DMS114 treated with DMSO at 0.1 percent for 48 hours (cell line): ENCODE results near the gene ADRM1.

ENCODE experiments used
- DNase-seq: peaks from one replicate; lab custom pipeline; 2025; ENCODE audit not compliant: unreplicated experiment; lab: John Stamatoyannopoulos, UW

Gene ADRM1

DNA sequence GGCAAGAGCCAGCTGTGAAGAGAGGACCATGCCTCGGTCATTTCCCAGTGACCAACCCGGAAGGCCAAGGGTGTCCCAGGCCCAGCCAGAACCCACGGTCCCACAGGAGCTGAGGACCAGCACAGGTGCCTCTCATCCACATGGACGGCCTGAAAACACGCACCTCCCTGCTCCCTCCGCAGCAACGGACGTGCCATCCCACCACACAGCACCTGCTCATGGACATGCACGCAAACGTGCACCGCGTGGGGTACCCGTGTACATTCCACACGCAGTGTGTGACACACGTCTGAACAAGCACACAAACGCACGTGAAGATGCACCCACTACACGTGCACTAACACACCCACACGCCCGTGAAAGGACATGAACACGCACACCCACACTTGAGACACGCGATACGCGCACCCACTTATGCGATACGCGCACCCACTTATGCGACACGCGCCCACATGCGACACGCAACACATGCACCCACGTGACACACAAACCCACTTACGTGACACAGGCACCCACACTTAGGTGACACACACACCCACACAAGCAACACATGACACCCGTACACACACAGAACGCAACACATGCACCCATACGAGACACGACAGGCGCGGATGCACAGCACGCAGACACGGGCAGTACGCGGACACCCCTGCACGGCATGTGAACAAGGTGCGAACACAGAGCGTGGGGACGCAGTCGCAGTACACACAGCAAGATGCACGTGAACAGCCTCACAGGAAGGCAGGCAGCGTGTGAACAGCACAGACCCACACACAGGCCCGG lies 34.2 kb downstream of the ADRM1 start:
- DNase-seq, result no peak

DNA sequence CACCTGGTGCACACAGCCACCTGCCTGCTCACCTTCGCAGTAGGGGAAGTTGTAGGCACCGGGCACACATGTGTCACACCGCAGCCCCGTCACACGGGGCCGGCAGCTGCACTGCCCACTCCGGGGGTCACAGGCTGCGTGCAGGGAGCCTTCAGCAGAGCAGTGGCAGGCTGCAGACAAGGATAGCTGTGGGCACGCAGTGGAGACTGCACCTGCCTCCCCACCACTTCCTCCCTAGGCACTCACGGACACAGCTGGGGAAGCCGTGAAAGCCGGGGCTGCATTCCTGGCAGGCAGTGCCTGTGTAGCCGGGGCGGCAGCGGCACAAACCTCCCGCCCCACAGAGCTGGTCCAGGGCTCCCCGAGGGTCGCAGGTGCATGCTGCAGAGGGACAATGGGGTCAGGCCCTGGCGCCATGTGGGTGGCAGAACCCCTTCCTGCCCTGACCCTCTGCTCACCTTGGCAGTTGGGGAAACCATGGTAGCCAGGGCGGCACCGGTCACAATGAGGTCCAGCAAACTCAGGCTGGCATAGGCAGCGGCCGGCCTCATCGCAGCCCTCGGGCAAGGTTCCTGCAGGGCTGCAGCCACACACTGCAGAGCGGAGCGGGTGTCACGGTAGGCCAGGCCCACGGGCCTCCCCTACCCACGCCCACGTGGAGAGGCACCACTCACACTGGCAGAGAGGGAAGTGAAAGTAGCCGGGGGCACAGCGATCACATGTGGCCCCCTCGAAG lies 34.9 kb downstream of the ADRM1 start:
- DNase-seq, result no peak

DNA sequence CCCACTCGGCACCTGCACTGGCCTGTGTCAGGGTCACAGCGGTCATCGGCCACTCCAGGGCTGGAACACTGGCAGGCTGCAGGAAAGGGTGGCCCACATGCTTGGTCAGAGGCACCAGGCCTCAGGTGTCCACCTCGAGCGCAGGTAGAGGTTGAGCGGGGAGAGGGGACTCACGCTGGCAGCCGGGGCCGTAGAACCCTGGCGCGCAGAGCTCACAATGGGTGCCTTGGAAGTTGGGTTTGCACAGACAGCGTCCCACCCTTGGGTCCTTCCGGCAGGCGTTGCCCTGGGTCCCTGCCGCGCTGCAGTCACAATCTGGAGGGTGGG lies 35.5 kb downstream of the ADRM1 start:
- DNase-seq, result no peak

DNA sequence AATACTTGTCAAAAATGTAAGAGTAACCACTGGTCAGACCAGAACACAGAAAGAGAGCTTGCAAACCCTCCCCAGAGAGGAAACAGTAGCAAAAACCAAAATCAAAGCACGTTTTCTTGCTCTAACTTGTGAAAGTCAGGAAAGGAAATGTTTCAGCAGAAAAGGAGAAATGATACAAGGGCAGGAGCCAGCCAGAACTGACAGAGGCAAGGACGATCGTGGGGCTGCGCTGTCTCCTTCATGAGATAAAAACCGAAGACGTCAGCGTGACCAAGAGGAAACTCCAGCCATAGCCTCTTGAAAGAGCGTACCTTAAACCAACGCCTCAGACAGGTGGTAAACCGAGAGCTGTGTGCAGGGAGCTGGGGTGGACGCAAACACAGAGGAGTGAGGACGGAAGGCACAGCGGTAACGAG lies 36.9 kb downstream of the ADRM1 start:
- no peak for DNase-seq

DNA sequence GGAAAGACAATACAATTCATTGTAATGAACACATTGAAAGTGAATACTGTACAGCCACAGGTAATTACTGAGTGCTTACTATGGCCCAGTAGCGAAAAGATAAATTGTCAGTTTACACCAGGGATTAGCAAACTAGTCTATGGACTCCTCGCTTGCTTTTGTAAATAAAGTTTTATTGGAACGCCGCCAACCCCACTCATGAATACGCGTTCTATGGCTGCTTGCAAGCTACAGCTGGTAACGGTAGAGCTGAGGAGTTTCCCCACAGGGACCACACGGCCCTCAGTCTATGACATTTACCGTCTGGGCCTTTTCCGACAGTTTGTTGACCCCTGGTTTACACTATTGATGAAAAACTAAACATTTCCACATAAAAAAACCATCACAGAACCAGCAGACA lies 40.1 kb downstream of the ADRM1 start:
- no peak for DNase-seq

DNA sequence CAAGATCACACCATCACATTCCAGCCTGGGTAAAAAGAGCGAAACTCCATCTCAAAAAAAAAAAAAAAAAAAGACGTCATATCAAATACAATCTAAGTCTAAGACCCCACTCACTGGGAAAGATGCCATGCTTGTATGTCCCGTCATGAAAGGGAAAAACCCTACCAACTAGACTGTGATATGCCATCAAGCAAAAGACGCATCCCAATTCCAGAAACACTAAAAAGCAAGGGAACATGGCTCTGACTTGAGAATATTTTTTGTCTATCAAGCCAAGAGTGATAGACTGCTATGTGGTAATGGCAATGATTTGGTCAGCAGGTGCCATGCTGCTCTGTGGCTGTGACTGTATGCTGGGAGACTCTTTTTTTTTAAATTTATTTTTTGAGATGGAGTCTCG lies 41.3 kb downstream of the ADRM1 start:
- no peak for DNase-seq

DNA sequence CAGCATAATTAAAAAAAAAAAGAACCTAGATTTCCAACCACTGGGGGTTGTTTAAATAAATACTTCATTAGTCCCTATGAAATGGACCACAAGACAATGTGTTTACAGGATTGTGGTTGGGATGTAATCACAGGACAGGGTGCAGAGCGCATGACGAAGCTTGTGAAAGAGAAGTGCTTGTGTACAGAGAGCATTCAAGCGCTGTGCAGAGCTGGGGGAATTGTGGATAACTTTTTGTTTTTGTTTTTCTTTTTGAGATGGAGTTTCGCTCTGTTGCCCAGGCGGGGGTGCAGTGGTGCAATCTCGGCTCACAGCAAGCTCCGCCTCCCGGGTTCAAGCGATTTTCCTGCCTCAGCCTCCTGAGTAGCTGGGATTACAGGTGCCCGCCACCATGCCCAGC lies 42.0 kb downstream of the ADRM1 start:
- DNase-seq, result no peak

DNA sequence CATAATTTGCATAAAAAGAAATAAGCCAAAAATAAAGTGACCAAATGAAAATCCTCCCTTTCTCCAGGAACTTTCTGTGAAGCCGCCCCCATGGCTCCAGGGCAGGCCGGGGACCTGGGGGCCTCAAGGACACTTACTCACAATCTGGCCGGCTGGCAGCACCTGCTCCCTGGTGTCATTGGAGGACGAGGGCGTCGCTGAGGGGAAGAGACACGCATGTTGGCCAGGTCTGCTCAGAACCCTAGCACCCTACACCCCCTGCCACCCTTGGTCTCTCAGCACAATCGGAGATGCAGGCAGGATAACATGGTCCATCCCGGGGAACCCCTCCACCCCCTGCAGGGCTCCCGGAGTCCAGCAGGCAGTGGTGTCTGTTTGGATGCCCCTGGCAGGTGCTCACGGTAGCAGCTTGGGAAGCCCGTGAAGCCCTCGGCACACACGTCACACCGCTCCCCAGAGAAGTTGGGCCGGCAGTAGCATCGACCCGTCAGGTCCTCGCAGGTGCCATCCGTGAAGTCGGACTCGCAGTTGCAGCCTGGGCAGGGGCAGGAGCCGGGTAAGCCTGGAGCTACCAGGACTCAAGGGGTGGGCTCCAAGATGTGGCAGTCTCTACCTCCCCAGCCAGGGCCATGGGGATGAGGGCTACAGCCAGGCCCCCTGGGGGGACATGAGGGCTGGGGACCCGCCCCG lies 43.0 kb downstream of the ADRM1 start:
- DNase-seq, result no peak

DNA sequence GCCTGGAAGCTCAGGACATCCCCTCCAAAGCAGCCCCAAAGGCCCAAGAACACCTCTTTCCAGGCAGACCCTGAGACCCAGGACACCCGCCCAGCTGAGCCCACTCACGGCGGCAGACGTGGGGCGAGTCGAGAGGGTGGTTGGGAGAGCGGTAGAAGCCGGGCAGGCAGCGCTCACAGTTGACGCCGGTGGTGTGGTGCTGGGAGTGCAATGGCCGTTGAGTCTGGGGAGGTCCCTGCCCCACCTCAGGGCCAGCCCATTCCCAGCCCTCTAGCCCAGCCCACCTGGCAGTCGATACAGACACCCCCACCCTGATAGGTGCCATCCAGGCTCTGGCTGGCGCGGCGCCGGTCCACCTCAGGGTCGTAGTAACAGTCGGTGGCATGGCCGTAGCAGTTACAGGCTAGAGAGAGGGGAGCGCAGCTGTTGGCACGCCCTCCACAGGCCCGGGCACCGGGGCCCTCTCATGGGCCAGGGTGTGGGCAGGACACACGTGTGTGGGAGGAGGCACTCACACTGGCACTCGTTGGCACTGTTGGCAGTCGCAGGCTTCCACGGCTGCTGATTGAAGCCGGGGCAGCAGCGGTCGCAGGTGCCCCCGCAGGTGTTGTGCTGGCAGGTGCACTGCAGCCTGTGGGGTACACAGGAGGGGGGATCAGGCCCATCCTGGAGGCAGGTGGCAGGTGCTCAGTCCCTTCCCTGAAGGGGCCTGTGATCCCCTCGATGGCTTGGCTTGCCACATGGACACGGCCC lies 43.8 kb downstream of the ADRM1 start:
- DNase-seq, result no peak

DNA sequence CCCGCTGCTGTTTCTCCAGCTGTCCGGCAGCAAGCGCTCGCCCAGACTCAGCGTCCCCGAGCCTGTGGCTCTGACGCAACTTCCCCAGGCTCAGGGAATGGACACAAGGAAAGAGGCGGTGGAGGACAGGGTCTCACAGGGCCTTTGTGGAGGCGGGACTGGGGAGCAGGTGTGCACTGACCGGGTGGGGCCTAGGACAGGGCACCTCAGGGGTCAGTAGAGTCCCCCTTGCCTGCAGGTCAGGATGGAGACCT lies 44.3 kb downstream of the ADRM1 start:
- DNase-seq, result no peak

DNA sequence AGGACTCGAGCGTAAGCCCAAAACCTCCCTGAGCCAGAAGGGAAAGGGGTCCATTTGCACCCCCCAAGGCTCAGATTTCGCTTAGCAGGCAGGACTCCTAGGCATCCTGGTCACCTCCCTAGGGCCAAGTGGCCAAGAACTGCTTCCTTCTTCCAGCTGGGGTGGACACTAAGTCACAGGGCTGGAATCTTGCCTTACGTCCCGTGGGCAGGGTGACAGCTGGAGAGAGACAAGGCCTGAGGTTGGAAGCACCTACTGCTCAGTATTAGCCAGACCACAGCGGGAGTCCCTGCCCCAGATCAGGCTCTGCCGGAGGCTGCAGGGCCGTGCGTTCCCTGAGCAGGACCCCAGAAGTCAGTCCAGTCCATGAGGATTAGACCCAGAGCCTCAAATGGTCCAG lies 44.6 kb downstream of the ADRM1 start:
- DNase-seq, result no peak

DNA sequence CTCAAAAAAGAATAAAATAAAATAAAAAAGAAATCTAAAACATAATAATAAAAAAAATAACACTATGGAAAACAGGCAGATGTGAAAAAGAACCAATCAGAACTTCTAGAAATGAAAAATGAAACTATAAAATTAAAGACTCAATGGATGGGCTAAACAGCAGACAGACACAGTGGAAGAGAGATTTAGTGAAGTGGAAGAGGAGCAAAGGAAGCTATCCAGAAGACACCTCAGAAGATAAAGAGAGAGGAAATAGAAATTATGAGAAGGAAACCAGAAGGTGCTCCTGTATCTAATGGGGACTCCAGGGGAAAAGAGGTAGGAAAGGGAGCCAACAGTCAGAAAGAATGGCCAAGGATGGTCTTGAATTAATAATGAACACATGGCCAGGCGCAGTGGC lies 45.8 kb downstream of the ADRM1 start:
- no peak for DNase-seq

DNA sequence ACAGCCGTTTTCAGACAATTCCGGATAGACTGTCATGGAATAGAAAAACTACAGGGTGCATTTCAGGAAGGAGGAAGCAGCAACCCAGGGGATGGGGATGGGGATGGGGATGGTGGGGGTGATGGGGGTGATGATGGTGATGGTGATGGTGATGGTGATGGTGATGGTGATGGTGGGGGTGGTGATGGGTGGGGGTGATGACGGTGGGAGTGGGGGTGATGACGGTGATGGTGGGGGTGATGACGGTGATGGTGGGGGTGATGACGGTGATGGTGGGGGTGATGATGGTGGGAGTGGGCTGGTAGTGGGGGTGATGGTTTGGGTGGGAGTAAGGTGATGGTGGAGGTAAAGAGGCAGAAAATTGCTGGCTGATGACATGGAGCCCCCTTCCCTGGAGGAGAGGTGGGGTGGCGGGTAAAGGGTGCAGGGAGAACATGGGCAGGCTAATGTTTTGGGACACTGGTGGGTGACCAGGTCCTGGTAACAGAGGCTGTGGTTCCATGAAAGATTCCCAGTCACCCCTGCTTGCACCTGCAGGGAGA lies 46.8 kb downstream of the ADRM1 start:
- DNase-seq, result no peak

DNA sequence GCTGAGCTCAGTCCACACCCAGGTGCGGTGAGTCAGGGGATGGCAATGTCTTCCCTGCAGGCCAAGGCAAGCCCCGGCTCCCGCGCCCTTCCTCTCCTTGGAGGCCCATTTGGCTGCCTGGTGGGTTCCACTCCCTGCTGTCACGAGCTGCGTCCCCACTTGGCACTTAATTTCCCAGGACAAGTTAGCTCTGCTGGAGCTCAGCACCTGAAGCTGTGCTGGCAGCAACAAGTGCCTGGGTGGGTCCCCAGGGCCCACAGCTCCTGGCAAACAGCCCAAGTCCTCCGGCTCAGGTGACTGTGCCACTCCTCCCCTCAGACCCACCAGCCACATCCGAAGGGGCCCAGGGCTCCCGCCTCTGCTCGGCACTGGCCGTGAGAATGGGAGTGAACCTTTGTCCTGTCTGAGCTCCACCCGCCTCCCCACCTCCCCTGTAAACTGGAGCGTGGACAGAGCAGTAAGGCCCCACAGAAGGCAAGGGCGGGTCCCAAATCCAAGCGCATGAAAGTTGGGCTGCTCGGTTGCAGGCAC lies 47.4 kb downstream of the ADRM1 start:
- DNase-seq, result no peak

DNA sequence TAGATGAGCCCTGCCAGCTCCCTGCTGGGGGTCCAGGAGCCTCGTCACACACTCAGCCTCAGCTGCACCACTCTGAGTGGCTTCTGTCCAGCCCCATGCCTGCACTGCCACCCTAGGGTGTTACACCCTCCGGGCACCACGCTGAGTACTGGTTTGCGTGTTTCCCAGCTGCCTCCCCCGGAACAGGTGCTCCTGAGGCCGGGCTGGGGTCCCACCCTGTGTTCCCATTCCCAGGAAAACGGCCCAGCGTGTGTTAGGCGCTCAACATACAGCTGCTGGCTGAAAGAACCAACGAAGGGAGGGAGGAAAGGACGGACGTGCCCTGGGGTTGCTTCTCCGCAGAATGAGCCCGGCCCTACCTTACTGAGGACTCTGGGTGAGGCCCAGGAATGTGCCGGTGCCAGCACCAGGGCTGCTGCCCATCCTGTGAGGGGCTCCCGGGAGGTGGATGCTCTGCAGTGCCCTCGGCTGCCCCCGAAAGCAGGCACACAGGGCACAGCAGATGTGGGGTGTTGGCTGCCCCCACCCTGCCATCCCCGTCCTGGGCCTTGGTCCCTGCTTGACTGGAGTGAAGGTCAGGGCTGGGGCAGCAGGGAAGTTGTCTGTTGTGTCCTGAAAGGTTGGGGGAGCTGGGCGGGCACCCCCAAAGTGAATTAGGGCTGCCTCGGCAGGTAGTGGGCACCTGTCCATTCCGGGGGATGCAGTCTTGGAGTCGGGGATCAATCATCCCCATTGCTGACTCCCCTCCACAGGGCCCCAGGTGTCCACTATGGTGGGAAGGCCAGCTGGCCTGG lies 48.0 kb downstream of the ADRM1 start:
- DNase-seq, result no peak

DNA sequence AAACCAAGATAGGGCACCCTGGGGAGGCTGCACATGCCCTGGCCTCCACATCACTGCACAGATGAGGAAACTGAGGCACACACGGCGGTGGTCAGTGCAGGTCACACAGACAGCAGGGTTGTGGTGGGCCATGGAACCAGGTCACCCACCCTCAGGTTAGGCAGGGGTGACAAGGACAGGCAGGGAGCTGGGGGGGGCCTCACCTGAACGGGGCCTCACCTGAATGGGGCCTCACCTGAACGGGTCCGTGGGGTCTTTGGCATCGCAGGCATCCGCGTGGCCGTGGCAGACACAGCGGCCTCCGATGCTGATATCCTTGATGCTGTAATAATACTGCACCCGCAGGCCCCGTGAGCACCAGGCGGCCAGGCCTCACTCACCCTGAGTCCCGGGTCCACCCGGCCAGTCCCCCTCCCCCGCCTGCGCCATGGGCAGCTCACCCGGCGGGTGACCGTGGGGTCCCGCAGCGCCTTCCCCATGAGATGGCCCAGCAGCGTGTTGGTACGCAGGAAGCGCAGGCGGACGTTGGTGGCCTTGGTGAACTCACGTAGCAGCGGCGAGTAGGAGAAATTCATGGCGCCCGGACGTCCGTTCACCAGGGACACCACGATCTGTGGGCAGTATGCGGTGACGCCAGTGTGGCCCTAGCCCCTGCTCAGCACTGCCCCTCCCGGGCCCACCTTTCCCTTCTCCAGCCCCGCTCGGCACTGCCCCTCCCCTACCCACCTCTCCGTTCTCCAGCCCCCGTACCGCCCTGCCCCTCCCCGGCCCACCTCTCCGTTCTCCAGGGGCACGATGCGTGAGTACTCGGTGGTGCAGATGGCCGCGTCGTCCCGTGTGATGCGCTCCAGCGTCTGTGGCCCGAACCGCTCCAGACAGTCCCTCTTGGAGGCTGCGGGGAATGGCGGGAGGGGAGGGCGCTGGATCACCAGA lies 48.9 kb downstream of the ADRM1 start:
- no peak for DNase-seq

DNA sequence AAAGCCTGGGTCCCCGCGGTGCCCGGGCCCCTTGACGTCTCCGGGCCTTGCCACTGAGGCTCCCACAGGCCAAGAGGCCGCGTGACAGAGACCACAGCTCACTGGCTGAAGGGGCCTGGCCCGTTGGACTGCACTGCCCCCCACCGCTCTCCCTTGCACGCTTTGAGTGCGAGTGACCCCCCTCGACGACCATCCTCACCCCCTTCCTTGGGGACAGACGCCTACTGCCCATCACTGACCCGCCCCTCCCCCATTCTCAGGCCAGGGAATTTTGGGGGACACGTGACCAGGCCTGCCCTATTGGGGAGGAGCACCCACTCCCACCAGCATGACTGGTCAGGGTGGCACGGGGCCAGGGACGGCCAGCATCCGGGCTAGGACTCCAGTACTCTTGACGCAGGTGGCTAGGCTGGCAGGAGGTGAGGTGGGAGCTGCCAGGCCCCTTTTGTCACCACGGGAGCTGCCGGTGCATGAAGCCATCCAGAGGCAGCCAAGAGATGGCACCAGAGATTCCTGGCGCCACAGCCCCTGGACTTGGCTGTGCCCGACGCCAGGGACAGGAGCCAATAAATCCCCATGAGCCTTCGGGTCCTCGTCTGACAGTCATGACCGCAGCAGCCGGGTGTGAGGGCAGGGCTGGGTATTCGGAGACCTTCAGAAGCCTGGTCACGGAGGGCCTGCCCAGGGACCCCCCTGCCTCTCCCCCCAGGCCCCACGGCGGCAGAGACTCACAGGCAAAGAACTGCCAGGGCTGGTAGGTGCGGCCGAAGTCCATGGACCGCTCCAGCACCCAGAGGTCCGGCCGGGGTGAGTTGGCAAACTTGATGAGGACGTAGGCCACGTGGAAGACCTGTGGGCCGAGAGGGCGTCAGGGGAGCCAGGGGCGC lies 49.8 kb downstream of the ADRM1 start:
- DNase-seq, result no peak

DNA sequence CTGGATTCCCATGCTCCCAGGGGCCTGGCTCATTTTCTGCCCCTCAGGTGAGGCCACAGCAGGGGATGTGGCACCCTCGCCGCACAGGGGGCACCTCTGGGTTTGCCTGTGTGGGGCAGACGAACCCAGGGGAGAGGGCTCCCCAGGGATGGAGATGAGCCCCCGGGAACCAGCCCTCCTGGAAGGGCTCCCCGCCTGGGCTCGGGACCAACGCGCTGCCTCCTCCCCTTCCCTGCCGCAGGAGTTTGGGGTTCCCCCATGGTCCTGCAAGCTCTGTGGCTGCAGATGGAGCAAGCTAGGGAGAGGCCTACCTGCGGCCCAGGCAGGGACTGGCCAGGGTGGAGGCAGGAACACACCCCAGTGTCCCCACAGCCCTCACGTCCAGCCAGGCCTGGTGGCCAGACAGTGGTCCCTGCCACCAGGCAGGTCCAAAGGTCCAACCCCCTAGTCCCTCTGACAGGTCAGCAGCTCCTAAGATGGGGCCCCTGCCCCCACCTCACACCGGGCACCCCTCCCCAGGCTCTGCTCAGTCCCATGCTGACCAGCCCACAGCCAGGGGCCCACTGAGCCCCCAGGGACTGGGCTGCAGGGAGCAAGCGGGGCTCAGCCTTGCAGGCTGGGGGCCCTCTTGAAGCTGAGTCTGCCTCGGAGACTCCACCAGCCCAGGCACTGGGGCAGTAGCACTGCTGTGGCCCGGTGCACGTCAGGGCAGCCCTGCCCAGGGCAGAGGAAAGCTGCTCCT lies 50.7 kb downstream of the ADRM1 start:
- DNase-seq, result no peak
